GM23248 (cell line): ENCODE results near the gene SPATA9.

Source experiments
- EZH2 ChIP-seq: fragments of 200-600 bp; sonication (generic); IDR thresholded peaks from 2 replicates; pipeline ENCODE4 v1.6.1; 2018; ENCODE audit warnings: antibody characterized with exemption, mild to moderate bottlenecking; ENCODE audit not compliant: insufficient read depth, poor library complexity, severe bottlenecking
- EZH2phosphoT487 ChIP-seq: fragments of 200-600 bp; sonication (generic); IDR thresholded peaks from 2 replicates; pipeline ENCODE4 v1.6.1; 2018; ENCODE audit warnings: antibody characterized with exemption, moderate library complexity, mild to moderate bottlenecking, low read depth; ENCODE audit not compliant: insufficient read depth

DNA sequence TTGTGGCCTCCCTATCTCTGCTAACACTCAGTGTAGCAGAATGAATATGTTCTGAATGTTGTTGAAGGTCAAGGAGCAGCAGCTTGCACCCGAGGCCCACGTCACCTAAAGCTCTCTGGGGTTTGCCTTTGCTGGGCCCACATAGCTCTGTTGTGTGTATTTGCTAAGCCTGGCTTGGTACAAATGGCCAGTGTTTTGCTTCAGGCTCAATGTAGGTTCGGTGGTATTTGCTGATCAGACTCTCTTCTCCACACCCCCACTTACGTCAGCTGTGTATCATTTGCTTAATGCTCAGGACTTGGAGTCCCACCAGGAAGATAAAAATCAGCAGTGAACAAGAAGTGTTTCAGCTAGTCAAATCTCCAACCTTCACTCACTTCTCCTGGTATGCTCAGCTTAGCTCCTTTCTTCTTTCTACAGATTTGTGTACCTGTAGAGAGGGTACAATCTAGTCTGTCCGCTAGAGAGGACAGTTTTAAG is 41.0 kb downstream of the SPATA9 start:
- TF ChIP-seq EZH2 = no peak
- no peak for TF ChIP-seq EZH2phosphoT487
